ENCODE data around the gene STON1. TPM values are rescaled to one million over a fixed set of nuclear protein-coding genes. Genes with fewer than 3 reads are reported as not detected.
"Not testable (repeated sequence)": the region's sequence is repeated elsewhere in the genome, so short reads cannot be mapped to it uniquely, and the experiment has no call there.

Gene STON1
- total and polyA plus RNA-seq, 2 donors (not counting 3 experiments of a cell fraction or from before 2014, with no cell fraction given), result 6.3 to 12.1 TPM

DNA sequence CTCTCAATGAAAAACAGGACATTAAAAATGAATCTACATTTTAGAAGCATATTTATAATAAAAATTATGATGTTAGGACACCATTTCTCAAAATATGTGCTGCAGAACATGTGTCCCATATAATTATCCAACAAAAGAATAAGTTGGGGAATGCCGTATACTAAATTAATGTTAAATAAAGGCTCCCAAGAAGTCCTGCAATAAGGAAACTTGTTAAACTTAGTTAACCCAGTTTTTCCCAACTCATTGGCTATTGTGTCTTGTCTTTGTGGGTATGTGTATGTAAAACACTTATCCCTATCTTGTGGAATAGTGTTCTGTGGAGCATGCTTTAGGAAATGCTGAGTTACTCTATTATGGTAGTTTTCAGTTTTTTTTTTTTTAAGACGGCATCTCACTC, 62.1 kb downstream of the STON1 start:
- no peak for TF ChIP-seq POLR2AphosphoS5 (IDR thresholded peaks at IDR 0.05; ENCODE audit: insufficient read depth, low read depth, low read length)
- no peak overlapping the region for H3K4me2 ChIP-seq (ENCODE audit: insufficient read depth, low read length)
- ChIA-PET CTCF (interaction anchor here (1.1 kb wide), 2 partner anchors 8 to 9 kb away, joined by 3 to 6 read pairs; no protein-coding TSS in a partner anchor), POLR2A (no interaction called here)
- FAIRE-seq (no peak), DNase-seq (ENCODE audit: low read depth, low spot score) (no peak)
- no peaks in the 10 kb centered on the region for H3K9me3 ChIP-seq (replicated peaks; ENCODE audit: control insufficient read depth, insufficient read depth, low read length)
- H3K4me1 ChIP-seq (ENCODE audit: control insufficient read depth, extremely low read depth, insufficient read depth, low read length), result no peaks in the 10 kb centered on the region
- intact Hi-C loops (cut with micrococcal nuclease), result no loop called here
- no peaks in the 10 kb centered on the region for H3K27me3 ChIP-seq (ENCODE audit: control insufficient read depth in 2 of 2, insufficient read depth in 2 of 2, low read length in 2 of 2)
- no peak overlapping the region for H3K4me3 ChIP-seq (replicated peaks in 1 of 3; ENCODE audit: insufficient read depth in 1 of 3, low read depth in 1 of 3, low read length in 3 of 3)
- no peak overlapping the region for H2AFZ ChIP-seq (ENCODE audit: low read depth, low read length)
- H4K20me1 ChIP-seq (replicated peaks; ENCODE audit: control insufficient read depth, extremely low read depth, insufficient read depth, low read length), result no peaks in the 10 kb centered on the region
- H3K9ac ChIP-seq (replicated peaks; ENCODE audit: extremely low read depth, insufficient read depth, low read length), result no peak overlapping the region
- BruUV-seq (replicated peaks), result no TSS peak
- H3K27ac ChIP-seq (ENCODE audit: insufficient read depth, low read depth, low read length), result no peak overlapping the region
- no peaks in the 10 kb centered on the region for H3K9me1 ChIP-seq (replicated peaks; ENCODE audit: control insufficient read depth, extremely low read depth, insufficient read depth, low read length)
- peaks cover 0 to 1% of the 10 kb centered on the region in 2 experiments for H3K36me3 ChIP-seq (ENCODE audit: control insufficient read depth in 2 of 2, extremely low read depth in 1 of 2, insufficient read depth in 2 of 2, low read length in 2 of 2)
- no peaks in the 10 kb centered on the region for H3K79me2 ChIP-seq (ENCODE audit: control insufficient read depth, insufficient read depth, low read length)
- dilution Hi-C loops (cut with MboI; ENCODE audit: extremely low pct_ligation_motif_present, low sequenced_read_pairs), result no loop called here

DNA sequence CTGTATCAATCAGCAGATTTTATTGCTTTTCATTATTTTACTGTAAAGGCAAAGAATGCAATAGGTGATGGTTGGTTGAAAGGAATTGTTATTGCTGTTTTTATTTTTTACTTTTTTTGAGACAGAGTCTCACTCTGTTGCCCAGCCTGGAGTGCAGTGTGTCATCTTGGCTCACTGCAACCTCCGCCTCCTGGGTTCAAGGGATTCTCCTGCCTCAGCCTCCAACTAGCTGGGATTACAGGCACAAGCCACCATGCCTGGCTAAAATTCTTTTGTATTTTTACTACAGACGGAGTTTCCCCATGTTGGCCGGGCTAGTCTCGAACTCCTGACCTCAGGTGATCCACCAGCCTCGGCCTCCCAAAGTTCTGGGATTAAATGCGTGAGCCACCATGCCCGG, 66.8 kb downstream of the STON1 start:
- CTCF ChIA-PET; POLR2A ChIA-PET; H3K9me1 ChIP-seq (replicated peaks; ENCODE audit: control insufficient read depth, extremely low read depth, insufficient read depth, low read length); H3K4me2 ChIP-seq (ENCODE audit: insufficient read depth, low read length); intact Hi-C loops (cut with micrococcal nuclease); H3K4me1 ChIP-seq (ENCODE audit: control insufficient read depth, extremely low read depth, insufficient read depth, low read length); DNase-seq (ENCODE audit: low read depth, low spot score); H3K27ac ChIP-seq (ENCODE audit: insufficient read depth, low read depth, low read length); BruUV-seq (replicated peaks); H4K20me1 ChIP-seq (replicated peaks; ENCODE audit: control insufficient read depth, extremely low read depth, insufficient read depth, low read length); H3K79me2 ChIP-seq (ENCODE audit: control insufficient read depth, insufficient read depth, low read length); FAIRE-seq; H3K36me3 ChIP-seq (ENCODE audit: control insufficient read depth in 2 of 2, extremely low read depth in 1 of 2, insufficient read depth in 2 of 2, low read length in 2 of 2); dilution Hi-C loops (cut with MboI; ENCODE audit: extremely low pct_ligation_motif_present, low sequenced_read_pairs); H3K4me3 ChIP-seq (replicated peaks in 1 of 3; ENCODE audit: insufficient read depth in 1 of 3, low read depth in 1 of 3, low read length in 3 of 3); H3K9ac ChIP-seq (replicated peaks; ENCODE audit: extremely low read depth, insufficient read depth, low read length); H3K27me3 ChIP-seq (ENCODE audit: control insufficient read depth in 2 of 2, insufficient read depth in 2 of 2, low read length in 2 of 2); H3K9me3 ChIP-seq (replicated peaks; ENCODE audit: control insufficient read depth, insufficient read depth, low read length); H2AFZ ChIP-seq (ENCODE audit: low read depth, low read length): not testable (repeated sequence)

Data from endothelial cell of umbilical vein (primary cell).